AG04450 (cell line): Measurements from ENCODE around the gene CTXN1. TPM values are rescaled to one million over a fixed set of nuclear protein-coding genes. Genes with fewer than 3 reads are reported as not detected.

Experiments
- CTCF ChIA-PET: fragments of 300-600, 350-600 bp; formaldehyde crosslinking; extraction: SDS; loops from one replicate; lab custom pipeline; 2022; ENCODE audit warnings: antibody characterized with exemption, inconsistent platforms; lab: Charles Lee
- POLR2A ChIA-PET: fragments of 350-600 bp; formaldehyde crosslinking; extraction: SDS; loops from one replicate; lab custom pipeline; 2021; ENCODE audit warnings: antibody characterized with exemption, inconsistent platforms; lab: Yijun Ruan, JAX
- DNase-seq: peaks from one replicate; pipeline ENCODE4 v3.0.0-alpha.2; 2011; ENCODE audit warnings: low read depth, low spot score
- H3K27ac ChIP-seq: one replicate; pipeline ENCODE4 v1.5.1; 2012; ENCODE audit warnings: low read depth, low read length, control low read depth
- H3K27me3 ChIP-seq: one replicate; pipeline ENCODE4 v1.6.0; 2012; ENCODE audit warnings: low read length; ENCODE audit not compliant: control insufficient read depth, insufficient read depth
- H3K4me3 ChIP-seq: 2 replicates; pipeline ENCODE4 v1.5.1; 2011; ENCODE audit warnings: mild to moderate bottlenecking, low read depth, low read length, control low read depth
- H3K9me3 ChIP-seq: 2 replicates; pipeline ENCODE4 v1.5.1; 2012; ENCODE audit warnings: low read length; ENCODE audit not compliant: control insufficient read depth, insufficient read depth
- CTCF ChIP-seq: IDR thresholded peaks from 2 replicates; pipeline ENCODE4 v1.5.1; 2011; ENCODE audit warnings: low read depth, low read length, control low read depth, inconsistent platforms
- polyA plus RNA-seq: library from polyadenylated mRNA; depleted of rRNA; stranded (reverse); fragments of >200 nt; gene quantifications from 2 replicates; pipeline ENCODE4 v1.2.3, GENCODE V29; 2011

The CTXN1 gene
- polyA plus RNA-seq, 1 experiment, result 0.95 TPM

DNA sequence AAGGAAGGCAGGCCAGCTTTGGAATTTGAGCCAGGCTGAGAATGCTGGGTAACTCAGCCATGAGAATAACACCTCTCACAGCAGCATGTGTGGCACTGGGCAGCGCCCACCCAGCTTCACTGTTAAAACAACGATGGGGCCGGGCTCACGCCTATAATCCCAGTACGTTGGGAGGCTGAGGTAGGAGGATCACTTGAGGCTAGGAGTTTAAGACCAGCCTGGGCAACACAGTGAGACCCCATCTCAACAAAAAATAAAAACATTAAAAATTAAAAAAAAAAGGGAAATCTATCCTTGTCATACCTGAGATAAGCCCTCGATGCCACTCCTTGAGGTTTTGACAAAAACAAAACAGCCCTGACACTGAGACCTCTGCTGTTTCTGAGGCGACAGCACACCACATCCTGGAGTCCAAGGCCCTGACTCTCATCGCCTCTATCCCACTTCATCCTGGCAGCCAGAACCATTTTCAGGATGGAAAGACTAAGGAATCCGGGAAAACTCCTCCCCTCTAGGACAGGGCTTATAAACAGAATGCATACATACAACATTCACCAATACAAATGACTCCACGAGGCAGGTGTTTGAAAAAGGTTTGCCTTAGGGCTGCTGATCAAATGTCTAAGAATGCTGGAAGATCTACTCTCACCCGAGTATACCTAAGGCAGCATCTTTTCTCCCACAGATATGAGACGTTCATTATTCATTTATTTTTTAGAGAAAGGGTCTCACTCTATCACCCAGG lies 40.2 kb upstream of the CTXN1 start:
- POLR2A ChIA-PET, result no interaction called here
- Histone ChIP-seq H3K27ac (peak overlapping the region; percentile 31), H3K9me3 (no peaks in the 10 kb centered on the region; the same call in 1 of the 2 replicates), H3K27me3 (no peaks in the 10 kb centered on the region), H3K4me3 (no peak overlapping the region)
- no peak for DNase-seq
- TF ChIP-seq CTCF, result no peak
- CTCF ChIA-PET, result interaction anchor here (0.8 to 7.1 kb wide), 3 partner anchors 22 to 36 kb away, joined by 5 to 48 read pairs (median 6); partner anchors contain the start of gene TIMM44

GRCh38 chr19:7965259-7965841 lies 39.4 kb upstream of the CTXN1 start:
- Histone ChIP-seq H3K4me3 (no peak overlapping the region), H3K9me3 (no peaks in the 10 kb centered on the region; the same call in 1 of the 2 replicates), H3K27me3 (no peaks in the 10 kb centered on the region), H3K27ac (no peak overlapping the region)
- CTCF ChIA-PET, result interaction anchor here (1.1 to 1.8 kb wide), 2 partner anchors 21 to 37 kb away, joined by 5 to 8 read pairs; no protein-coding TSS in a partner anchor
- TF ChIP-seq CTCF, result no peak
- no peak for DNase-seq
- POLR2A ChIA-PET, result no interaction called here

DNA sequence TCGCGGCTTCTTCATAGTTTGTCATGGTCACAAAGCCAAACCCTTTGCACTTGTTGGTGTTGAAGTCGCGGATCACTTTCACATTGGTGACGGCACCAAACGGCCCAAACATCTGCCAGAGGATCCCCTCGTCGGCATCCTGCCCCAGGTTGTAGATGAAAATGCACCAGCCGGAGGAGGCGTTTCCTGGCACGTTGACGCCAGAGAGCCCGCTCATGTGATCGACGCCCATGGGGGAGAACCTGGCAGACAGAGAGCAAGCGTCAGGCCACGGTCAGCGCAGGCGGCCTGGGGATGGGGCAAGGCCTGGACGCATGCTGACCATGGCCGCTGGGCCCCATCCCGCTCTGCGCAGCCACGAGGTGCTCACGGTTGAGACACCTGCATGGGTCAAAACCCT lies 37.6 kb upstream of the CTXN1 start:
- Histone ChIP-seq H3K27me3 (no peaks in the 10 kb centered on the region), H3K4me3 (no peak overlapping the region), H3K27ac (no peak overlapping the region), H3K9me3 (no peaks in the 10 kb centered on the region; the same call in 1 of the 2 replicates)
- no peak for DNase-seq
- ChIA-PET POLR2A (no interaction called here), CTCF (no interaction called here)
- TF ChIP-seq CTCF, result no peak

GRCh38 chr19:7962644-7963268 lies 36.8 kb upstream of the CTXN1 start:
- H3K9me3 ChIP-seq, result no peaks in the 10 kb centered on the region; the same call in 1 of the 2 replicates
- POLR2A ChIA-PET, result no interaction called here
- CTCF ChIA-PET, result interaction anchor here (1.1 kb wide), 1 partner anchor 19 kb away, joined by 4 read pairs; the partner anchor contains the start of gene TIMM44
- DNase-seq, result no peak
- no peak for TF ChIP-seq CTCF
- H3K4me3 ChIP-seq, result no peak overlapping the region
- H3K27ac ChIP-seq, result no peak overlapping the region
- no peaks in the 10 kb centered on the region for H3K27me3 ChIP-seq
